HCT116 (cell line): ENCODE data around the gene AK4. TPM values are rescaled to one million over a fixed set of nuclear protein-coding genes. Genes with fewer than 3 reads are reported as not detected.

Experiments
- ATAC-seq: fragments of 200-7000 bp; cut with Tn5 transposase; 2 replicates; pipeline ENCODE4 v1.9.1; 2020; ENCODE audit warnings: mild to moderate bottlenecking, moderate library complexity
- BruUV-seq: library from RNA; stranded (reverse); fragments of 400-500 nt; replicated peaks from 2 replicates; lab custom pipeline; 2021; lab: Mats Ljungman, UMichigan
- CTCF ChIA-PET: fragments of 300-600 bp; sonication (Branson Sonifier 250); formaldehyde crosslinking; loops from one replicate; lab custom pipeline; 2021; ENCODE audit warnings: antibody characterized with exemption; lab: Charles Lee
- POLR2A ChIA-PET: fragments of 300-600, 350-600 bp; sonication (Branson Sonifier 250); formaldehyde crosslinking; loops from one replicate; lab custom pipeline; 2021; ENCODE audit warnings: antibody characterized with exemption; lab: Charles Lee
- RAD21 ChIA-PET, 2 experiments: fragments of 300-600 bp; sonication (Branson Sonifier 250); formaldehyde crosslinking; loops; one replicate each; lab custom pipeline; 2023; ENCODE audit warnings: low total read pairs in 2 of 2; ENCODE audit not compliant: uncharacterized antibody in 2 of 2, unreplicated experiment in 2 of 2, low non-redundant PET in 1 of 2; lab: Charles Lee
- DNase-seq: peaks from one replicate; pipeline ENCODE4 v3.0.0-alpha.2; 2010; ENCODE audit warnings: low read depth, low spot score
- H2AFZ ChIP-seq: fragments of 200-600 bp; shearing (Covaris generic), sonication (generic); 2 replicates; pipeline ENCODE4 v1.6.1; 2017; ENCODE audit warnings: low read depth, mixed run types, mixed read lengths, antibody characterized with exemption, low read length; ENCODE audit not compliant: poor library complexity, severe bottlenecking
- H3K27ac ChIP-seq: 2 replicates; pipeline ENCODE4 v1.5.1; 2012; ENCODE audit warnings: low read depth, low read length
- H3K27me3 ChIP-seq: fragments of 200-600 bp; sonication (generic); 2 replicates; pipeline ENCODE4 v1.6.1; 2016; ENCODE audit warnings: mixed run types, low read length, mixed read lengths; ENCODE audit not compliant: insufficient read depth
- H3K36me3 ChIP-seq, 2 experiments: fragments of 200-500 bp in 1 of 2; fragments of 200-600 bp in 1 of 2; sonication (Bioruptor generic) in 1 of 2; sonication (generic) in 1 of 2; 2 replicates each; pipeline versions ENCODE4 v1.5.1 to v1.6.1; 2014 to 2016; ENCODE audit warnings: low read length in 2 of 2, inconsistent platforms in 1 of 2, mixed read lengths in 1 of 2, mixed run types in 1 of 2; ENCODE audit not compliant: insufficient read depth in 2 of 2, control insufficient read depth in 1 of 2
- H3K4me1 ChIP-seq, 2 experiments: fragments of 200-600 bp in 1 of 2; sonication (generic) in 1 of 2; 2 replicates each; pipeline versions ENCODE4 v1.5.1 to v1.6.1; 2012 to 2017; ENCODE audit warnings: low read length in 2 of 2, inconsistent platforms in 1 of 2, mild to moderate bottlenecking in 1 of 2, mixed read lengths in 1 of 2, mixed run types in 1 of 2, moderate library complexity in 1 of 2; ENCODE audit not compliant: insufficient read depth in 2 of 2, control insufficient read depth in 1 of 2
- H3K4me2 ChIP-seq: fragments of 200-600 bp; sonication (generic); 2 replicates; pipeline ENCODE4 v1.6.1; 2017; ENCODE audit warnings: mixed run types, low read length, mixed read lengths
- H3K4me3 ChIP-seq, 2 experiments: fragments of 200-600 bp in 1 of 2; sonication (generic) in 1 of 2; replicated peaks in 1 of 2; 2 replicates each; pipeline ENCODE4 v1.5.1; 2011 to 2016; ENCODE audit warnings: low read length in 2 of 2, control low read depth in 1 of 2, low read depth in 1 of 2, mild to moderate bottlenecking in 1 of 2, mixed read lengths in 1 of 2, mixed run types in 1 of 2
- H3K79me2 ChIP-seq: fragments of 200-600 bp; sonication (generic); 2 replicates; pipeline ENCODE4 v1.6.1; 2017; ENCODE audit warnings: mild to moderate bottlenecking, mixed run types, low read length, moderate library complexity, mixed read lengths; ENCODE audit not compliant: insufficient read depth
- H3K9ac ChIP-seq: fragments of 200-600 bp; sonication (generic); 2 replicates; pipeline ENCODE4 v1.6.1; 2016; ENCODE audit warnings: low read length, mixed read lengths
- H3K9me2 ChIP-seq: fragments of 200-600 bp; sonication (generic), shearing (Covaris generic); 2 replicates; pipeline ENCODE4 v1.6.1; 2017; ENCODE audit warnings: mixed run types, mild to moderate bottlenecking, moderate library complexity; ENCODE audit not compliant: insufficient read depth
- H3K9me3 ChIP-seq, 2 experiments: fragments of 200-500 bp in 1 of 2; fragments of 200-600 bp in 1 of 2; sonication (Bioruptor generic) in 1 of 2; sonication (generic) in 1 of 2; 2 replicates each; pipeline ENCODE4 v1.6.1; 2014 to 2017; ENCODE audit warnings: low read length in 2 of 2, mixed read lengths in 2 of 2, inconsistent platforms in 1 of 2, low read depth in 1 of 2, mild to moderate bottlenecking in 1 of 2, mixed run types in 1 of 2, moderate library complexity in 1 of 2; ENCODE audit not compliant: control insufficient read depth in 1 of 2, insufficient read depth in 1 of 2
- H4K20me1 ChIP-seq: fragments of 200-600 bp; sonication (generic), shearing (Covaris generic); 2 replicates; pipeline ENCODE4 v1.6.1; 2017; ENCODE audit warnings: mixed run types, mild to moderate bottlenecking, moderate library complexity; ENCODE audit not compliant: insufficient read depth
- CBX3 ChIP-seq: IDR thresholded peaks from 2 replicates; pipeline ENCODE4 v1.6.1; 2012; ENCODE audit warnings: low read depth
- CEBPB ChIP-seq: IDR thresholded peaks from 2 replicates; pipeline ENCODE4 v1.6.1; 2012; ENCODE audit warnings: low read depth
- EGR1 ChIP-seq: IDR thresholded peaks from 2 replicates; pipeline ENCODE4 v1.6.1; 2012; ENCODE audit warnings: low read depth
- ELF1 ChIP-seq: IDR thresholded peaks from 2 replicates; pipeline ENCODE4 v1.6.1; 2012; ENCODE audit warnings: low read depth, borderline replicate concordance
- EZH2phosphoT487 ChIP-seq: fragments of 200-600 bp; IDR thresholded peaks from 2 replicates; pipeline ENCODE4 v1.6.1; 2018; ENCODE audit warnings: antibody characterized with exemption, borderline replicate concordance
- JUND ChIP-seq: IDR thresholded peaks from 2 replicates; pipeline ENCODE4 v1.6.1; 2012
- POLR2AphosphoS5 ChIP-seq: IDR thresholded peaks from 2 replicates; pipeline ENCODE4 v1.6.1; 2011; ENCODE audit warnings: mild to moderate bottlenecking, low read depth, low read length, moderate library complexity
- RAD21 ChIP-seq: IDR thresholded peaks from 2 replicates; pipeline ENCODE4 v1.6.1; 2012; ENCODE audit warnings: low read depth, mild to moderate bottlenecking
- SIN3A ChIP-seq: IDR thresholded peaks from 2 replicates; pipeline ENCODE4 v1.6.1; 2012; ENCODE audit warnings: low read depth
- SP1 ChIP-seq: IDR thresholded peaks from 2 replicates; pipeline ENCODE4 v1.6.1; 2012; ENCODE audit warnings: low read depth
- TCF7L2 ChIP-seq: IDR thresholded peaks from 2 replicates; pipeline ENCODE4 v1.7.0; 2011; ENCODE audit warnings: borderline replicate concordance, inconsistent platforms; ENCODE audit not compliant: insufficient read depth, insufficient read length; ENCODE audit errors: extremely low read depth
- YY1 ChIP-seq: IDR thresholded peaks from 2 replicates; pipeline ENCODE4 v1.6.1; 2011; ENCODE audit warnings: low read length, low read depth, moderate library complexity, mild to moderate bottlenecking; ENCODE audit not compliant: insufficient replicate concordance; ENCODE audit errors: extremely low read depth
- ZFX ChIP-seq: fragments of 450-650 bp; IDR thresholded peaks from 2 replicates; pipeline ENCODE4 v1.6.1; 2017
- intact Hi-C: fragments of 100-400 bp; cut with micrococcal nuclease; formaldehyde crosslinking; loops from 2 replicates; pipeline ENCODE4 v1.10.0; 2022
- total RNA-seq: library from RNA; stranded (reverse); gene quantifications from one replicate; pipeline ENCODE4 v1.2.1, GENCODE V29; 2021; ENCODE audit not compliant: unreplicated experiment
- TF ChIP-seq, protein P1 (sequence below): IDR thresholded peaks from 2 replicates; pipeline ENCODE4 v1.6.1; 2012
- TF ChIP-seq, protein P2 (sequence below), 3 experiments: fragments of 200-600 bp in 1 of 3; sonication (generic) in 1 of 3; IDR thresholded peaks in 2 of 3; conservative IDR thresholded peaks in 1 of 3; 2 replicates each; pipeline ENCODE4 v1.5.1; 2012 to 2017; ENCODE audit warnings: low read depth in 2 of 3, low read length in 2 of 3, antibody characterized with exemption in 1 of 3, borderline replicate concordance in 1 of 3, control low read depth in 1 of 3, mild to moderate bottlenecking in 1 of 3, mixed read lengths in 1 of 3, mixed run types in 1 of 3, moderate library complexity in 1 of 3; ENCODE audit not compliant: insufficient read depth in 1 of 3
- TF ChIP-seq, protein P3 (sequence below): IDR thresholded peaks from 2 replicates; pipeline ENCODE4 v1.6.1; 2012; ENCODE audit warnings: low read depth
- TF ChIP-seq, protein P4 (sequence below): IDR thresholded peaks from 2 replicates; pipeline ENCODE4 v1.6.1; 2011; ENCODE audit warnings: mild to moderate bottlenecking, low read length, moderate library complexity; ENCODE audit not compliant: insufficient replicate concordance; ENCODE audit errors: extremely low read depth

Gene AK4
- total RNA-seq, 1 experiment from 2014 or later: 51.5 TPM

DNA sequence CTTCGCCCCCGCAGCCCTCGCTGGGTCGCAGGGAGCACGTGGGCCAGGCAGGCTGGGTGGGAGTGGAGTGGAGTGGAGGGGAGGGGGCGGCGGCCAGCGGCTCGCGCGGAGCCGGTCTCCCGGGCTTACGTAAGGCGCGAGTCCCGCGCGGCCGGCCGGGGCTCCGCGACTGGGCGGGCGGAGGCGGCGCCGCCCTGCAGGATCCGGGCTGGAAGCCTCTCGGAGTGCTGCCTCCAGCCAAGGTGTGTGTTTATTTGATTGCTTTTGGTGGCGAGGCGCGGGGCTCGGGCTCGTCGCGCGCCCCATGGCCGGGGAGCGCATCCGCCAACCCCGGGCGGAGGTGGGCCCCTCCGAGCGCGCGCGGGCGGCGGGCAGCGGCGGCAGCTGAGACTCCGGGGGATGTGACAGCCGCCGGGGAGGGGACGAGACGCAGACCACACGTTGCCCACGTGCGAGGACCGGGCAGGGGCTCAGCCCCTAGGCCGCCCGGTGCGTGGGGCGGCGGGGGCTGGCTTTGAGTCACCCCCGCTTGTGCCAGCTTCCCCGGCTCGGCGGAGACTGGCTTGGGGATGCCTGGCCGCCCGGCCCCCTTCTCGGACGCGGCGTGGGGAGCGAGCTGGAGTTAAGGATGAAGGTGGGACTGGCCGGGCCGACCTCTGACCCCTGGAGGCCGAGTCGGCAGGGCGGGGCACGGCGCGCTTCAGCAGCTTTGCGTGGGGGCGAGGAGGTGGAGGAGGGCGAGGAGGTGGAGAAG, 402 bp upstream of the AK4 start:
- peak; percentile 61 for ATAC-seq
- DNase-seq: no peak
- intact Hi-C loops: loop anchor here (10.0 kb wide), 1 partner anchor 83 kb away; no protein-coding TSS in a partner anchor
- ChIA-PET POLR2A (no interaction called here), RAD21 (no interaction called here), CTCF (no interaction called here)
- Histone ChIP-seq H2AFZ (peak overlapping the region; percentile 74), H4K20me1 (no peaks in the 10 kb centered on the region), H3K27ac (peak overlapping the region; percentile 68), H3K27me3 (no peaks in the 10 kb centered on the region), H3K9me2 (no peaks in the 10 kb centered on the region), H3K36me3 (0 out of 4 replicates have a peak, but pooled peaks cover 0 to 2% of the 10 kb centered on the region in 2 experiments), H3K9ac (peak overlapping the region; percentile 82), H3K4me3 (peak overlapping the region; percentile 70 to 87), H3K9me3 (no peaks in the 10 kb centered on the region), H3K4me1 (peaks cover 9 to 31% of the 10 kb centered on the region in 2 experiments), H3K4me2 (peak overlapping the region; percentile 96), H3K79me2 (peaks cover 36% of the 10 kb centered on the region)
- BruUV-seq: no TSS peak
- TF ChIP-seq CEBPB (no peak), ZFX (peak; percentile 53; the same call in 1 of the 2 replicates), EGR1 (peak; percentile 60), RAD21 (no peak), YY1 (no peak), TCF7L2 (no peak), CBX3 (no peak), SIN3A (no peak; the same call in none of the 2 replicates), SP1 (no peak), POLR2AphosphoS5 (0 out of 2 replicates have a peak, but pooled peaks have one; percentile 19), ELF1 (no peak), EZH2phosphoT487 (no peak), JUND (no peak)
- TF ChIP-seq, protein P1, sequence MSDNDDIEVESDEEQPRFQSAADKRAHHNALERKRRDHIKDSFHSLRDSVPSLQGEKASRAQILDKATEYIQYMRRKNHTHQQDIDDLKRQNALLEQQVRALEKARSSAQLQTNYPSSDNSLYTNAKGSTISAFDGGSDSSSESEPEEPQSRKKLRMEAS: peak; percentile 51
- TF ChIP-seq, protein P2, sequence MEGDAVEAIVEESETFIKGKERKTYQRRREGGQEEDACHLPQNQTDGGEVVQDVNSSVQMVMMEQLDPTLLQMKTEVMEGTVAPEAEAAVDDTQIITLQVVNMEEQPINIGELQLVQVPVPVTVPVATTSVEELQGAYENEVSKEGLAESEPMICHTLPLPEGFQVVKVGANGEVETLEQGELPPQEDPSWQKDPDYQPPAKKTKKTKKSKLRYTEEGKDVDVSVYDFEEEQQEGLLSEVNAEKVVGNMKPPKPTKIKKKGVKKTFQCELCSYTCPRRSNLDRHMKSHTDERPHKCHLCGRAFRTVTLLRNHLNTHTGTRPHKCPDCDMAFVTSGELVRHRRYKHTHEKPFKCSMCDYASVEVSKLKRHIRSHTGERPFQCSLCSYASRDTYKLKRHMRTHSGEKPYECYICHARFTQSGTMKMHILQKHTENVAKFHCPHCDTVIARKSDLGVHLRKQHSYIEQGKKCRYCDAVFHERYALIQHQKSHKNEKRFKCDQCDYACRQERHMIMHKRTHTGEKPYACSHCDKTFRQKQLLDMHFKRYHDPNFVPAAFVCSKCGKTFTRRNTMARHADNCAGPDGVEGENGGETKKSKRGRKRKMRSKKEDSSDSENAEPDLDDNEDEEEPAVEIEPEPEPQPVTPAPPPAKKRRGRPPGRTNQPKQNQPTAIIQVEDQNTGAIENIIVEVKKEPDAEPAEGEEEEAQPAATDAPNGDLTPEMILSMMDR (IDR thresholded peaks at IDR 0.05 in 2 of 3, conservative IDR thresholded peaks at IDR 0.05 in 1 of 3; ENCODE audit: borderline replicate concordance in 1 of 3, insufficient read depth in 1 of 3, low read depth in 2 of 3, low read length in 2 of 3): no peak
- TF ChIP-seq, protein P3, sequence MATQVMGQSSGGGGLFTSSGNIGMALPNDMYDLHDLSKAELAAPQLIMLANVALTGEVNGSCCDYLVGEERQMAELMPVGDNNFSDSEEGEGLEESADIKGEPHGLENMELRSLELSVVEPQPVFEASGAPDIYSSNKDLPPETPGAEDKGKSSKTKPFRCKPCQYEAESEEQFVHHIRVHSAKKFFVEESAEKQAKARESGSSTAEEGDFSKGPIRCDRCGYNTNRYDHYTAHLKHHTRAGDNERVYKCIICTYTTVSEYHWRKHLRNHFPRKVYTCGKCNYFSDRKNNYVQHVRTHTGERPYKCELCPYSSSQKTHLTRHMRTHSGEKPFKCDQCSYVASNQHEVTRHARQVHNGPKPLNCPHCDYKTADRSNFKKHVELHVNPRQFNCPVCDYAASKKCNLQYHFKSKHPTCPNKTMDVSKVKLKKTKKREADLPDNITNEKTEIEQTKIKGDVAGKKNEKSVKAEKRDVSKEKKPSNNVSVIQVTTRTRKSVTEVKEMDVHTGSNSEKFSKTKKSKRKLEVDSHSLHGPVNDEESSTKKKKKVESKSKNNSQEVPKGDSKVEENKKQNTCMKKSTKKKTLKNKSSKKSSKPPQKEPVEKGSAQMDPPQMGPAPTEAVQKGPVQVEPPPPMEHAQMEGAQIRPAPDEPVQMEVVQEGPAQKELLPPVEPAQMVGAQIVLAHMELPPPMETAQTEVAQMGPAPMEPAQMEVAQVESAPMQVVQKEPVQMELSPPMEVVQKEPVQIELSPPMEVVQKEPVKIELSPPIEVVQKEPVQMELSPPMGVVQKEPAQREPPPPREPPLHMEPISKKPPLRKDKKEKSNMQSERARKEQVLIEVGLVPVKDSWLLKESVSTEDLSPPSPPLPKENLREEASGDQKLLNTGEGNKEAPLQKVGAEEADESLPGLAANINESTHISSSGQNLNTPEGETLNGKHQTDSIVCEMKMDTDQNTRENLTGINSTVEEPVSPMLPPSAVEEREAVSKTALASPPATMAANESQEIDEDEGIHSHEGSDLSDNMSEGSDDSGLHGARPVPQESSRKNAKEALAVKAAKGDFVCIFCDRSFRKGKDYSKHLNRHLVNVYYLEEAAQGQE: no peak
- TF ChIP-seq, protein P4, sequence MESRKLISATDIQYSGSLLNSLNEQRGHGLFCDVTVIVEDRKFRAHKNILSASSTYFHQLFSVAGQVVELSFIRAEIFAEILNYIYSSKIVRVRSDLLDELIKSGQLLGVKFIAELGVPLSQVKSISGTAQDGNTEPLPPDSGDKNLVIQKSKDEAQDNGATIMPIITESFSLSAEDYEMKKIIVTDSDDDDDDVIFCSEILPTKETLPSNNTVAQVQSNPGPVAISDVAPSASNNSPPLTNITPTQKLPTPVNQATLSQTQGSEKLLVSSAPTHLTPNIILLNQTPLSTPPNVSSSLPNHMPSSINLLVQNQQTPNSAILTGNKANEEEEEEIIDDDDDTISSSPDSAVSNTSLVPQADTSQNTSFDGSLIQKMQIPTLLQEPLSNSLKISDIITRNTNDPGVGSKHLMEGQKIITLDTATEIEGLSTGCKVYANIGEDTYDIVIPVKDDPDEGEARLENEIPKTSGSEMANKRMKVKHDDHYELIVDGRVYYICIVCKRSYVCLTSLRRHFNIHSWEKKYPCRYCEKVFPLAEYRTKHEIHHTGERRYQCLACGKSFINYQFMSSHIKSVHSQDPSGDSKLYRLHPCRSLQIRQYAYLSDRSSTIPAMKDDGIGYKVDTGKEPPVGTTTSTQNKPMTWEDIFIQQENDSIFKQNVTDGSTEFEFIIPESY: no peak
